ENCODE measurements around the gene POLN. TPM values are rescaled to one million over a fixed set of nuclear protein-coding genes. Genes with fewer than 3 reads are reported as not detected.

POLN gene
- total and polyA plus RNA-seq, 3 experiments from 2014 or later, result 0.55 to 1.6 (median 1.5) TPM

GRCh38 chr4:2256156-2256731 lies 14.3 kb upstream of the POLN start:
- Histone ChIP-seq H3K9me3 (ENCODE audit: low read length) (no peaks in the 10 kb centered on the region), H3K36me3 (ENCODE audit: insufficient read depth, low read length) (peaks cover 3% of the 10 kb centered on the region), H3K4me1 (ENCODE audit: insufficient read depth, low read length) (peaks cover 16% of the 10 kb centered on the region), H3K4me3 (ENCODE audit: low read length) (no peak overlapping the region), H3K27ac (ENCODE audit: low read depth, low read length) (no peak overlapping the region), H3K27me3 (ENCODE audit: insufficient read depth, low read length, poor library complexity, severe bottlenecking) (no peaks in the 10 kb centered on the region)
- Mint-ChIP-seq H3K4me3 (no peak overlapping the region), H3K9me3 (no peaks in the 10 kb centered on the region), H3K27me3 (no peaks in the 10 kb centered on the region), H3K27ac (peak overlapping the region in 1 of 8 donors; percentile 69), H3K4me1 (peaks cover 8 to 37% (median 12%) of the 10 kb centered on the region in 3 donors), H3K36me3 (peaks cover 0 to 53% (median 4%) of the 10 kb centered on the region in 3 donors)
- peak in 1 of 5 donors; percentile 45 for DNase-seq
- POLR2A ChIA-PET, result no interaction called here
- CTCF ChIA-PET, result no interaction called here

- CTCF ChIA-PET, result no interaction called here
- Mint-ChIP-seq H3K27me3 (no peaks in the 10 kb centered on the region), H3K4me3 (peak overlapping the region in 1 of 7 donors; percentile 27), H3K9me3 (no peaks in the 10 kb centered on the region), H3K4me1 (peaks cover 8 to 37% (median 12%) of the 10 kb centered on the region in 3 donors), H3K27ac (peak overlapping the region in 1 of 8 donors; percentile 14), H3K36me3 (peaks cover 0 to 56% (median 4%) of the 10 kb centered on the region in 3 donors)
- no peak overlapping the region for H3K27ac ChIP-seq (ENCODE audit: low read depth, low read length)
- H3K4me3 ChIP-seq (ENCODE audit: low read length), result no peak overlapping the region
- peaks cover 13% of the 10 kb centered on the region for H3K4me1 ChIP-seq (ENCODE audit: insufficient read depth, low read length)
- peak in 2 of 5 donors; percentile 1 to 40 for DNase-seq
- POLR2A ChIA-PET, result no interaction called here
- no peaks in the 10 kb centered on the region for H3K27me3 ChIP-seq (ENCODE audit: insufficient read depth, low read length, poor library complexity, severe bottlenecking)
- H3K36me3 ChIP-seq (ENCODE audit: insufficient read depth, low read length), result peaks cover 3% of the 10 kb centered on the region
- no peaks in the 10 kb centered on the region for H3K9me3 ChIP-seq (ENCODE audit: low read length)
These were observed 13.7 kb upstream of the POLN start for GRCh38 chr4:2255501-2256155.

- H3K9me3 ChIP-seq (ENCODE audit: low read length), result no peaks in the 10 kb centered on the region
- POLR2A ChIA-PET, result no interaction called here
- H3K4me3 ChIP-seq (ENCODE audit: low read length), result no peak overlapping the region
- Mint-ChIP-seq H3K4me3 (peak overlapping the region in 1 of 7 donors; percentile 52), H3K27ac (peak overlapping the region in 5 of 8 donors; percentile 11 to 77 (median 35)), H3K4me1 (peaks cover 6 to 31% (median 12%) of the 10 kb centered on the region in 3 donors), H3K36me3 (peaks cover 0 to 58% (median 4%) of the 10 kb centered on the region in 3 donors), H3K9me3 (no peaks in the 10 kb centered on the region), H3K27me3 (no peaks in the 10 kb centered on the region)
- H3K27ac ChIP-seq (ENCODE audit: low read depth, low read length), result no peak overlapping the region
- peaks cover 3% of the 10 kb centered on the region for H3K36me3 ChIP-seq (ENCODE audit: insufficient read depth, low read length)
- peaks cover 6% of the 10 kb centered on the region for H3K4me1 ChIP-seq (ENCODE audit: insufficient read depth, low read length)
- H3K27me3 ChIP-seq (ENCODE audit: insufficient read depth, low read length, poor library complexity, severe bottlenecking), result no peaks in the 10 kb centered on the region
- CTCF ChIA-PET, result interaction anchor here (1.0 kb wide), 1 partner anchor 9 kb away, joined by 3 read pairs; no protein-coding TSS in a partner anchor
- peak in 3 of 5 donors; percentile 0 to 33 (median 0) for DNase-seq
These were observed 13.0 kb upstream of the POLN start for GRCh38 chr4:2254665-2255500.

GRCh38 chr4:2253160-2254084 lies 11.5 kb upstream of the POLN start:
- Histone ChIP-seq H3K27me3 (ENCODE audit: insufficient read depth, low read length, poor library complexity, severe bottlenecking) (no peaks in the 10 kb centered on the region), H3K36me3 (ENCODE audit: insufficient read depth, low read length) (peaks cover 3% of the 10 kb centered on the region), H3K4me1 (ENCODE audit: insufficient read depth, low read length) (no peaks in the 10 kb centered on the region), H3K27ac (ENCODE audit: low read depth, low read length) (no peak overlapping the region), H3K4me3 (ENCODE audit: low read length) (no peak overlapping the region), H3K9me3 (ENCODE audit: low read length) (no peaks in the 10 kb centered on the region)
- H3K27ac Mint-ChIP-seq, result peak overlapping the region in 3 of 8 donors; percentile 7 to 77 (median 63)
- ChIA-PET CTCF (no interaction called here), POLR2A (interaction anchor here (0.7 kb wide), 1 partner anchor 159 kb away, joined by 3 read pairs; no protein-coding TSS in a partner anchor)
- H3K4me3 Mint-ChIP-seq, result no peak overlapping the region
- DNase-seq, result peak in 2 of 5 donors; percentile 0 to 1
- peaks cover 6 to 25% (median 12%) of the 10 kb centered on the region in 3 donors for H3K4me1 Mint-ChIP-seq
- H3K9me3 Mint-ChIP-seq, result no peaks in the 10 kb centered on the region
- peaks cover 0 to 71% (median 4%) of the 10 kb centered on the region in 3 donors for H3K36me3 Mint-ChIP-seq
- no peaks in the 10 kb centered on the region for H3K27me3 Mint-ChIP-seq

- Mint-ChIP-seq H3K9me3 (no peaks in the 10 kb centered on the region), H3K36me3 (peaks cover 0 to 68% (median 3%) of the 10 kb centered on the region in 3 donors), H3K4me1 (peaks cover 6 to 20% (median 12%) of the 10 kb centered on the region in 3 donors), H3K4me3 (no peak overlapping the region), H3K27ac (peak overlapping the region in 3 of 8 donors; percentile 7 to 71 (median 63)), H3K27me3 (peaks cover 0 to 2% of the 10 kb centered on the region in 2 donors)
- Histone ChIP-seq H3K27ac (ENCODE audit: low read depth, low read length) (no peak overlapping the region), H3K4me3 (ENCODE audit: low read length) (no peak overlapping the region), H3K9me3 (ENCODE audit: low read length) (no peaks in the 10 kb centered on the region), H3K27me3 (ENCODE audit: insufficient read depth, low read length, poor library complexity, severe bottlenecking) (no peaks in the 10 kb centered on the region), H3K36me3 (ENCODE audit: insufficient read depth, low read length) (peaks cover 3% of the 10 kb centered on the region), H3K4me1 (ENCODE audit: insufficient read depth, low read length) (no peaks in the 10 kb centered on the region)
- DNase-seq, result peak in 1 of 5 donors; percentile 0
- CTCF ChIA-PET, result no interaction called here
- POLR2A ChIA-PET, result no interaction called here
These were observed 10.7 kb upstream of the POLN start for GRCh38 chr4:2252530-2253091.

GRCh38 chr4:2251795-2252529 lies 10.0 kb upstream of the POLN start:
- H3K36me3 Mint-ChIP-seq, result peaks cover 0 to 62% (median 3%) of the 10 kb centered on the region in 3 donors
- Histone ChIP-seq H3K4me1 (ENCODE audit: insufficient read depth, low read length) (no peaks in the 10 kb centered on the region), H3K9me3 (ENCODE audit: low read length) (no peaks in the 10 kb centered on the region), H3K36me3 (ENCODE audit: insufficient read depth, low read length) (peaks cover 3% of the 10 kb centered on the region), H3K4me3 (ENCODE audit: low read length) (no peak overlapping the region), H3K27me3 (ENCODE audit: insufficient read depth, low read length, poor library complexity, severe bottlenecking) (no peaks in the 10 kb centered on the region), H3K27ac (ENCODE audit: low read depth, low read length) (no peak overlapping the region)
- peak overlapping the region in 3 of 8 donors; percentile 45 to 69 (median 50) for H3K27ac Mint-ChIP-seq
- peak overlapping the region in 2 of 7 donors; percentile 27 to 65 for H3K4me3 Mint-ChIP-seq
- CTCF ChIA-PET, result no interaction called here
- POLR2A ChIA-PET, result no interaction called here
- H3K27me3 Mint-ChIP-seq, result peaks cover 0 to 2% of the 10 kb centered on the region in 2 donors
- peaks cover 4 to 14% (median 12%) of the 10 kb centered on the region in 3 donors for H3K4me1 Mint-ChIP-seq
- no peaks in the 10 kb centered on the region for H3K9me3 Mint-ChIP-seq
- peak in 1 of 5 donors; percentile 0 for DNase-seq

Data from CD8-positive, alpha-beta memory T cell (primary cell).